ES-I3 (cell line): ENCODE data around the gene ADRA1B.

Experiments used
- H3K36me3 ChIP-seq: 2 replicates; pipeline ENCODE4 v1.6.1; 2013; ENCODE audit warnings: mild to moderate bottlenecking, low read length, control low read depth, moderate library complexity; ENCODE audit not compliant: insufficient read depth
- H3K4me1 ChIP-seq: 2 replicates; pipeline ENCODE4 v1.6.1; 2013; ENCODE audit warnings: mild to moderate bottlenecking, control low read depth, low read length; ENCODE audit not compliant: insufficient read depth
- H3K9ac ChIP-seq: 2 replicates; pipeline ENCODE4 v1.6.1; 2013; ENCODE audit warnings: low read depth, mild to moderate bottlenecking, low read length, moderate library complexity
- H3K9me3 ChIP-seq: 2 replicates; pipeline ENCODE4 v1.6.1; 2013; ENCODE audit warnings: mild to moderate bottlenecking, low read length, moderate library complexity; ENCODE audit not compliant: control insufficient read depth, insufficient read depth

The ADRA1B gene

DNA sequence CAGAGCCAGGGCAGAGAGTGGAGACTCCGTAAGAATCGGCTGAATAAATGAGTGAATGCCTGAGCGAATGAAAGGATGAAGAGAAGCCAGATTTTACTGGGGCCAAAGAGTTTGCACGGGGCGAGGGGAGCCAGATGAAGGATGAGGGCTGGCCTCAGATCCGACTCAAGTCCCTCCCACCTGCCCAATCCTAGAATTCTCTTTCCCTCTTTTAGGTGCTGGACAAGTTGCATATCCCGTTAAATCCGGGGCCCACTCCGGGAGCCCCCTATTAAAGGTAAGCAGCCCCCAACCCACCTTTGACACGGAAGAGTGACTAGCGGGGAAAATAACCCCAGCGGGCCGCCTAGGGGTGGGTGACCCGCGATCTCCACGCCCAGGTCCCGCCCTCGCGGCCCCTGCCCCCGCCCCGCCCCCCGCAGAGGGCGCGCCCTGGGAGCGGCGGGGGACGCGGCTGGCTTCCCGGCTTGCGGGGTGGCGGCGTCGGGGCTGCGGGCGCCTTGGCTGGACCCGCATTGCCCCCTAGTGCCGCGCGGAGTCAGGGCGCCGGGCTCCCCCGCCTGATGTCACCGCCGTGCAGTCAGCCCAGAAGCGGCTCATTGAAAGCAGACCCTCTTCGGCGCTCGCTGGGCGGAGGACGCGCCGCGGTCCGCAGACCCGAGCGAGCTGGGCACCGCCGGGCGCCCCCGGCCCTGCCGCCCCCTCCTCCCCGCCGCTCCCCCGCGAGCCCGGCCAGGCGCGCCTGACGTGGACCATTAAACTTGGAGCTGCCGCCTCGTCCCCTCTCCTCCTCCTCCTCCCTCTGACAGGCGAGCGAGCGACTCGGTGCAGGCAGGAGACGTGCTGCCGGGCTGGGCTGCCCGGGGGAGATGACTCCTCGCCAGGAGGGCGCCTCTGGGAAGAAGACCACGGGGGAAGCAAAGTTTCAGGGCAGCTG, at the start of gene ADRA1B:
ADRA1B (plus strand) TSS at position 579 of the 937 bp plus-strand sequence. CDS start 424 bp downstream, outside the sequence.
- no peaks in the 10 kb centered on the region for H3K36me3 ChIP-seq
- H3K9ac ChIP-seq = peak within 1 kb of the TSS; percentile 76
- peaks cover 12% of the 10 kb centered on the region for H3K4me1 ChIP-seq
- H3K9me3 ChIP-seq = no peaks in the 10 kb centered on the region

DNA sequence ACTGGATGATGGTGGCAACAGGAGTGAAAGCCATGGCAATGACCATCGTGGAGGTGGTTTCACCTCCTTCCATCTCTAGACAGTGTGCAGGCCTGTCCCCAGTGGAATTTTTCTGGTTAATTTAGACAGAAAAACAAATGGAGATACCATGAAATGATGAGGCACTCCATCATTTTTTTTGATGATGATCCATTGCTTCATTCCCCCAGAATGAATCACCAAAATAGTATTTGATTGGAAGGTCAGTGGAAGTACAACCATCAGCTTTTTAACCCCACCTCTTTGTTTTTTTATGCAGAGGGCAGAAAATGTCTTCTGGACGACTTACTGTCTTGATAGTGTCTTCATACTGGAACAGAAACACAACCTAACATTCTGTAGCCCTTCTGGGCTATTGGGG, 42.6 kb upstream of the ADRA1B start:
- no peak overlapping the region for H3K9ac ChIP-seq
- H3K4me1 ChIP-seq = peaks cover under 1% of the 10 kb centered on the region; the same call in 1 of the 2 replicates
- no peaks in the 10 kb centered on the region for H3K36me3 ChIP-seq
- H3K9me3 ChIP-seq = no peaks in the 10 kb centered on the region

DNA sequence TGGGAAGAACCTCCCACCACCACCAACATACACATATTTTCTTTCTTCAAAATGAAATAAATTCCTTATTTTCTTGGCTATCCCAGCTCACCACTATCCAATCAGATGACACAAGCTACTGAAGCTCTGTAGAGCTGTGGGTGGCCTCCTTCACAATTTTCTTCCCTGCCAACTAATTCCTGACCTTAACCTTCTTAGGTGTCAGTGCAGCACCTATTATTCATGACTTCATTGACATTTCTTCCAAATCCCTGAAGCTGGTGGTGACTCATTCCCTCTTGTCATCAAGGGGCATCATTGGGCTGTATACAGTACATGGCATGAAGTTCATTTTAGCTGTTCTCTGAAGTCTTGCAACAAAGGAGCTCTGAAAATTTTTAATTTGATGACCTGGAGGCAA, 42.0 kb upstream of the ADRA1B start:
- Histone ChIP-seq H3K4me1 (peaks cover 5% of the 10 kb centered on the region; the same call in 1 of the 2 replicates), H3K9ac (no peak overlapping the region), H3K36me3 (no peaks in the 10 kb centered on the region), H3K9me3 (no peaks in the 10 kb centered on the region)

DNA sequence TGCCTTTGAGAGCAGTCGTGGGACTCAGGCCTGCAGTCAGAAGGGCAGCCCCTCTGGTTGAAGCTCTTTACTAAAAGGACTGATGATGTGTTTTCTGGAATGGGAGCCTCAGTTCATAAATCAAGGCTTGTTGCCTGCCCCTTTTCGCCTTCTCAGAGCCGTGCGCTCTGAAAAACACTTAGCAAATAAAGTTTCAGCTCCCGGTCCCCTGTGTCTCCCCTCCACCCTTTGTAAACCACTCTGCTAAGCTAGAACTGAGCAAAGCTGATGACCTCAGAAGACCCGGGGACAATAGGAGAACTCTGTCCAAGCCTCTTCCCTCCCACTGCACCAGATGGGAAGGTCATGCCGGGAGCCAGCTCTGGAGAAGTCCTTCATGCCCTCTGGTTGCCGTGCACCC, 39.3 kb upstream of the ADRA1B start:
- H3K4me1 ChIP-seq = peaks cover 9% of the 10 kb centered on the region; the same call in 1 of the 2 replicates
- no peaks in the 10 kb centered on the region for H3K36me3 ChIP-seq
- H3K9me3 ChIP-seq = no peaks in the 10 kb centered on the region
- H3K9ac ChIP-seq = no peak overlapping the region

DNA sequence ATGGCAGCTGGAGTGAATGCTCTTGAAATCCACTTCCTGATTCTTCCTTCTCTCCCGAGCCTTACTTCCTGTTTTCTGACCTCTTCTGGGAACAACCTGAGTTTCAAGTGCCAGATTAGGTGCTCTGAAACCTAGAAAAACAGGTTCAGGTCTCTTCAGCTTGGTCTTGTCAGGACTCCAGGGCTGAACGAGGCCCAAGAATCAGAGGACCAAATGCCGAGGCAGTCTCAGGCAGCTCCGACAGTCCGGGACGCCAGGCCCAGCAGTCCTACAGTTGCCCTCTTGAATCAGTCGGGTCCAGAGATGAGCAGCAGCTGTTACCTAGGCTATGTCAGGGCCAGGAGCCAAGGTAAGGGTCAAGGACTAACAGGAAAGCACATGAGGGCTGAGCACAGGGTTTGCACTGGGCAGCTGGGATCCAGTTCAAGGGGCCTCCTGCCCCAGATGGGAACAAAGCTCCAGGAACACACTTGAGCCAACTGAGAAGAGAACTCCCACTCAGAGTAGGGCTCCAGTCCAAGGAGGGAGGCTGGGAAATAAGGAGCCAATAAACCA, 38.3 kb upstream of the ADRA1B start:
- H3K4me1 ChIP-seq = peaks cover 9% of the 10 kb centered on the region; the same call in 1 of the 2 replicates
- H3K9ac ChIP-seq = no peak overlapping the region
- H3K36me3 ChIP-seq = no peaks in the 10 kb centered on the region
- no peaks in the 10 kb centered on the region for H3K9me3 ChIP-seq

DNA sequence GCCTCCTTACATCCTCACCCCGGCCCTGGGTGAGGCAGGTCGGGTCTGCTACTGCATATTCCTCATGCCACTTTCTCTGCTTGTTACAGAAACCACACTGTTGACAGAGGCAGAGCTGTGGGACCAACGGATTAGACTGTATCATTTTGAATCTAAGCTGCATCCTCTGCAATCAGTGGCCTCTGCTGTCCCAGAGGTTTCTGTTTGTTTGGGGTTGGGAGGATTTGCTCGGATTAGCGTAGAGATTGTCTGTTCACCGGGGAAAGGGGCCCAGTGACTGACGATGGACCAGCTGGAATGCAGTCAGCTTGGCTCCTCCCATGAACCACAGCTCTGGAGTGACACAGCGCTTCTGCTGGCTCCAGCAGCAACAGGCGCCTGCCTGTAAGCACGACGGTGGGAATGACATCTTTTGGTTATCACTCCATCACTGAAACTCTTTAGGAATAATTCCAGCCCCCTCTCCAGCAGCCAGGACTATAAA, 37.3 kb upstream of the ADRA1B start:
- H3K9ac ChIP-seq = no peak overlapping the region
- H3K9me3 ChIP-seq = no peaks in the 10 kb centered on the region
- no peaks in the 10 kb centered on the region for H3K36me3 ChIP-seq
- H3K4me1 ChIP-seq = peaks cover 9% of the 10 kb centered on the region; the same call in 1 of the 2 replicates

DNA sequence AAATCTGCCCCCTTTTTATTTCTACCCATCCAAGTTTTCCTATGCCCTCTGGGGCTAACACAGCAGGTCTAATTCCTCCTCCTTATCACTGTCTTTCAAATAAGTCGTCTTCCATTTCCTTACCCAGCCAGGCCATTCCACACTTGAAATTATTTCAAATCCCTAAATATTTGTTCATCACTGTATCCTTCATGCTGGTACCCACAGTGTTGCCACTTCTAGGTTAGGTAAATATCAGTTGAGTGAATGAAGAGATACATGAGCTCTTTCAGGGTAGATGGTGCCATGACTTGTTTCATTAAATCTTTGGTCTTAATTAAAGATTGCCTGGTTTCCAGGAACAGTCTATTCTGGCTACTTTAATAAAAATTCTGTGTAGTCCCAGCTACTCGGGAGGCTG, 35.6 kb upstream of the ADRA1B start:
- Histone ChIP-seq H3K9me3 (no peaks in the 10 kb centered on the region), H3K9ac (no peak overlapping the region), H3K4me1 (peaks cover 9% of the 10 kb centered on the region; the same call in 1 of the 2 replicates), H3K36me3 (no peaks in the 10 kb centered on the region)

DNA sequence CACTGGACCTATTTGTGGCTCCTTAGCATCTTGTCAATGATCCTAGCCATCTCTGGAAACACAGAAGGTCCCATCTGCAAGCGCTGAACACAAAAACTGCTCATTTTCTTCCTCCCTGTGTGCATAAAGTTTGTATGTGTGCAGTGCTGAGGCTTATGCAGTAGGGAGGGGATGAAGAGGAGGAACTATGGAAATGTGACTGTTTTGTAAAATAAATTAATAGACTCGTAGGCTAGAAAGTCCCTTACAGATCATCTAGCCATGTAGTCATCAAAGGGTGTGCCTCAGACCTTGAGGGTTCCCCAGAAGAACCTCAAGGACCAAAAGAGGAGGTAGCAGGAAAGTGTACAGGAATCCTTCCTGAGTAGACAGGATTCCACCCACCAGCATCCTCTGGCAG, 34.3 kb upstream of the ADRA1B start:
- Histone ChIP-seq H3K4me1 (peaks cover 9% of the 10 kb centered on the region; the same call in 1 of the 2 replicates), H3K36me3 (no peaks in the 10 kb centered on the region)

DNA sequence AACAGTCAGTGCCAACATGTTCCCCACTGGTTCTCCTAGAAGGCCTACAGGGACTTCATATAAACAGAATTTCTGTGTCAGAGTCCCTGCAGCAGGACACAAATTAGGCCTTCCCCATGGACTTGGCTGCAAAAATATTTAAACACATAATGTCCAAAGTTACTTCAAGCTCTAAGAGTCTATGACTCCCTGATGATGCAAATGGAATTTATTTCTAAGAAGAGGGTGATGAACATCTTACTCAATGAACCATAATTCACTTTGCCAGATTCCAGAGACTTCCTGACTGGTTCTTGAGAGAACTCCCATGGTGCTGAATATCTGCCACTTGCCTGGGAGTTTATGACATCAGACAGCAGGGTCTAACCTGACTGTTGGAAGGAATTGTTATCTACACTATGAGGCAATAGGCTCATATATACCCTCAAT, 32.7 kb upstream of the ADRA1B start:
- peaks cover 9% of the 10 kb centered on the region; the same call in 1 of the 2 replicates for H3K4me1 ChIP-seq
- no peak overlapping the region for H3K9ac ChIP-seq
- H3K36me3 ChIP-seq = no peaks in the 10 kb centered on the region
- no peaks in the 10 kb centered on the region for H3K9me3 ChIP-seq

More for the DNA sequence above, 34.3 kb upstream of the ADRA1B start:
- Histone ChIP-seq H3K9me3 (no peaks in the 10 kb centered on the region), H3K9ac (no peak overlapping the region)

DNA sequence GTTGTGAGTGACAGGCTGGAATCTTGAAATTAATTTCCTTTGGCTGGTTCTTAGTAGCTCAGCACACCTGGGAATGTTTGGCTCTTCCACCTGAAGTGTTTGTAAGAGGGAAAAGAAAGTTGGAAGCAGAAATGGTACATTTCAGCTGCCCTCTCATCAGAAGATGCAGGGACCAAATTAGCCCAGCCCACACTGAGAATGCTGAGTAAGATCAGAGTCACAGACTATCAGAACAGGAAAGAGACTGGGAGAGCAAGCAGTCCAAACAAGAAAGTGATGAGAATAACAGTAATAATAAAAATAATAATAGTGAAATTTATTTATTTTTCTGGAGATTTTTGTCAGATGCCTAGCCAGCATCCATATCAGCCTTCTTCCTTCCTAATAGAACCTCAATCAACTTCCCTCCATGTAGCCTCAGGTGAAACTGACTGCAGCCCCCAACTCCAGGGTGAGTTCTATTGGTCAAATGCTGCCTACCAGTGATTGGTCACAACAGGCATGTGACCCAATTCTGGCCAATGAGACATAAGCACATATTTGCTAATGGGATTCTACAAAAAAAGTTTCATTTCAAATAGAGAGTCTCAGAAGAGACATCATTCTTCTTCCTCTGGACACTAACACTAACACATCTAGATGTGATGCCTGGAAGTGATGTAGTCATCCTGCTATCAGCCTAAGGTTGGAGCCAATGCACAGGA, 31.2 kb upstream of the ADRA1B start:
- Histone ChIP-seq H3K9me3 (no peaks in the 10 kb centered on the region), H3K4me1 (no peaks in the 10 kb centered on the region), H3K36me3 (no peaks in the 10 kb centered on the region), H3K9ac (no peak overlapping the region)

DNA sequence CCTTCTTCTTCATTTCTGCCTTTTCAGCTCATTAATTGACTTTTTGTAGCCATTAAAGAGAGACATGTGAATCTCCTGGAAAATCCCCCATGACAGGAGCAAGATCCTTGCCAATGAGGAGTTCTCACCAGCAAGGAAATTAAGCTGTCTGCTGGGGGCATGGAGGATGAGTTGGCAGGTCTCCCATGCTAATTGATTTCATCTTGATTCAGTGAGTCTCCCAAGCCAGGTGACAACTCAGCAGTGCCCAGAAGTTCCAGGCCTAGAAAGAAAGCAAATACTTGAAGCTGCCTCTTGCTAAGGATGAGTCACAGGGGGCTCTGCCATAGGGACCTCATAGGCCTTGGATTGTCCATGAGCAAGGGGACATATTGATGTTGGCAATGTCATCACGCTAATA, 30.0 kb upstream of the ADRA1B start:
- no peak overlapping the region for H3K9ac ChIP-seq
- no peaks in the 10 kb centered on the region for H3K9me3 ChIP-seq
- no peaks in the 10 kb centered on the region for H3K36me3 ChIP-seq
- no peaks in the 10 kb centered on the region for H3K4me1 ChIP-seq

DNA sequence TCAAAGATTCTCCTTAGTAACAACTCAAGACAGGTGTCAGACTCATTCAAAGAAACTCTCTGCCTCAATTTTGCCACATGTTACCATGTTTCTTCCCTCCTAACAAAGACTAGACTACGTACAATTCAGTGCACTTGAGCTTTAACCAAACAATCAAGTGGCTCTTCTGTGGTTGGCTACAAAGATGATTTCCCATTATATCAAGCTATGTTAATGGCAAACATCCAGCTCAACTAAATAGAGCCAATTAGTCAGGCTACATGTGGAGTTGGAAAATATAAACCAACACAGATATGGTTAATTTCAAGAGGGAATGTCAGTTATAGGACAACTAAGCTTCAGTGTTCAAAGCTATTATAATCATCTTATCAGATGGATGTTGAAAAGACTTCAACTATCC, 29.2 kb upstream of the ADRA1B start:
- Histone ChIP-seq H3K9me3 (no peaks in the 10 kb centered on the region), H3K36me3 (no peaks in the 10 kb centered on the region), H3K4me1 (no peaks in the 10 kb centered on the region), H3K9ac (no peak overlapping the region)

DNA sequence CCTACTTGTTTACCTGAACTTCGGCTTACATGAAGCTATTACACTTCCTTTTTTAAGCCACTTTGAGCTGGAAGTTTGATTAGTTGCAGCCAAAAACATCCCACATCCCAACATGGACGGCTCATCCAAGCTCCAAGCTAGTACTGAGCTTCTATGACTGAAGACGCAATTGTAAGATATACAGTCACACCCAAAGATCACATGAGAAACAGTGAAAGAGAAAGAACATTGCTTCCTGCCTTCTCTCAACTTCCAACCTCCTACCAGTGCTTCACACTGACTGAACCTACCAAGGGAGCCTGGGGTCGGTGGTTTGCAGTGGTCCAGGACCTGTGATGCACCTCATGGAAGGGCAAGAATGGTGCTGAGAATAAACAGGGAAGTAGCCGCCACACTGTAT, 27.4 kb upstream of the ADRA1B start:
- H3K9ac ChIP-seq = no peak overlapping the region
- H3K9me3 ChIP-seq = no peaks in the 10 kb centered on the region
- no peaks in the 10 kb centered on the region for H3K4me1 ChIP-seq
- no peaks in the 10 kb centered on the region for H3K36me3 ChIP-seq

DNA sequence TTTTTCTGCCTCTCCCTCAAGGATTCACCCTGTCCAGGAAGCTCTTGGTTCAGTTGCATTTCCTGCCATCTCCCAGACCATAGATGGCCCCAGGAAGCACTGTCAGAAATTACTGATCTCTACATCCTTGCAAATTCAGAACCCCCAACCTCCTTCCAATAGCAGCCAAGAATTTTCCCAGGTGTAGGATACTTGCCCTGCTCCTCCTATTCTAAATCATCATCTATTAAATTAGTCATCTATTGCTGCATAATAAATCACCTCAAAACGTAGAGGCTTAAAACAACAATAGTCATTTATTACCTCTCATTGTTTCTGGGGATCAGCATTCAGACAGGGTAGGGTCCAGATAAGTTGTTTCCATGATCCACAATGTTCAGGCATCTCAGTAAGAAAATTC, 26.1 kb upstream of the ADRA1B start:
- Histone ChIP-seq H3K4me1 (no peaks in the 10 kb centered on the region), H3K9ac (no peak overlapping the region), H3K36me3 (no peaks in the 10 kb centered on the region), H3K9me3 (no peaks in the 10 kb centered on the region)
